ENCODE measurements around the gene SPOCD1. TPM values are rescaled to one million over a fixed set of nuclear protein-coding genes. Genes with fewer than 3 reads are reported as not detected.

The SPOCD1 gene
- total RNA-seq, 1 donor: under 0.01 TPM

DNA sequence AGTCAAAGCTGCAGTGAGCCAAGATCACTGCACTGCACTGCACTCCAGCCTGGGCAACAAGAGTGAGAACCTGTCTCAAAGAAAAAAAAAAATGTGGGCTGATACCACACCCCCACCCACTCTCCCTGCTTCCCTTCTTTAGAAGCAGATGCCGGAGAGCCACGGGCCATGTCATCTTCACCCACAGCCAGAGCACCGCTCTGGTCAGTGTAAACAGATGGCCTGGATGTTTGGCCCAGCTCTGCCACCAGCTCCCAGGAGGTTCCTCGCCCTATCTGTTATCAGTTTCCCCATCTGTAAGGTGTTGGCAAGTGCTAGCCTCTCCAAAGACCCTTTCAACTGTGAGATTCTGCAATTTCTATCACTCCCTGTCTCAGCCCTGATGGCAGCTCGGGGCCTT lies 39.8 kb downstream of the SPOCD1 start:
- DNase-seq (ENCODE audit: low read depth in 2 of 3, low spot score in 2 of 3): no peak

DNA sequence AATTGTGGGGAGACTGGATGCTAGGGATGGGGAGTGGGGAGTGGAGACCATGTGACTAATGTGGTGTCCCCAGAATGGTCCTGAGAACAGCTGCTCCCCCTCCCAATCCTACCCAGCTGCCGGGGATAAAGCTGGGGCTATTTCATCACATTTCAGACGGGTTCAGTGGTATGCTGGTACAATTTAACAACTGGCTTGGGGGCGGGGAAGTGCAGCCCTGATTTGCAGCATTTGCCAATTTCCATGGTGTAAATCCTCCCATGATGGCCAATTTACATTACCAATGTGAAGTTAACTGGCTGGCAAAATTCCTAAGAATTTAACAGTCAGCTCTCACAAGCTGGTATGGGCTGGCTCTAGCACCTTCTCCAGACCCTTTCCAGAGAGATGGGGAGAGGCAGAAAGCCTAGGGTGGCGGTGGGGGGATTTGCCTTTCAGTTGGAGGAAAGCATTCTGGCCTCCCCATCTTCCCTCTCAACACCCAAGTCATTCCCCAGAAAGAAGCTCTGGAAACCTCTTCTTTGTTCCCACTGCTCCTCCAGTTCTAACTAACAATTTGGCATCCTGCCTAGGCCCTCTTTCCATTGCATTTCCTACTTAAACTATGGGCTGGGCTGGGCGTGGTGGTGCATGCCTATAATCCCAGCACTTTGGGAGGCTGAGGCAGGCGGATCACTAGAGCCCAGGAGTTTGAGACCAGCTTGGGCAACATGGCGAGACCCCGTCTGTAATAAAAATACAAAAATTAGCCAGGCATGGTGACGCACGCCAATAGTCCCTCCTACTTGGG lies 40.4 kb downstream of the SPOCD1 start:
- DNase-seq (ENCODE audit: low read depth in 2 of 3, low spot score in 2 of 3): no peak

DNA sequence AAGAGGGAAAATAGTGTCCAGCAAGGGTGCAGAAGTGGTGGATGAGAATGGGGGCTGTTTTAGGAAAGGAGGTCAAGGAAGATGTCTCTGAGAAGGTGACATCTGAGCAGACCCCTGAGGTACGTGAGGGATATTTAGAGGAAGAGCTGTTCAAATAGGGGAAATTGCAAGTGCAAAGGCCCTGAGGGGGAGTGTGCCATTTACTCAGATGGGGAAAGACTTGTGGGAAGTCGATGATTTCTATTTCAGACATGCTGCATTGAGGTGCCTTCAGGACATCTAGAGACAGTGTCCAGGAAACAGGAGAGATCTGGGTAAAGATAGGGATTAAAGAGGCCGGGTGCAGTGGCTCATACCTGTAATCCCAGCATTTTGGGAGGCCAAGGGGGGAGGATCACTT lies 41.3 kb downstream of the SPOCD1 start:
- DNase-seq (ENCODE audit: low read depth in 2 of 3, low spot score in 2 of 3): no peak

DNA sequence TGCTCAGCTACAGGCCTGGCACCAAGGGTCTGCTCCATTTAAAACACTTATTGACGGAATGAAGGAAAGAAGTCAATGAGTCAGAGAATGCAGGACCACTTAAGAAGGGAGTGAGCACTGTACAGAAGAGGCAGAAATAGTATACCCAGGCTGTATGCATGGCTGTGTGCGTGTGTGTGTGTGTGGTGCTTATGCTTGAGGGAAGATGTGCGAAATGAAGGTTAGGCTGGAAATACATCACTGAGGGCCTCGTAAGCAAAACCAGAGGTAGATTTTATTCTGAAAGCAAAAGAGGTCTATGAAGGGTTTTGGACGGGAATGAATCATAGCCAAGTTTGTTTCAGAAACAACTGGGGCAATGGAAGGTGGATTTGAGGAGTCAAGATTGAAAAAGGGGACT lies 42.0 kb downstream of the SPOCD1 start:
- DNase-seq (ENCODE audit: low read depth in 2 of 3, low spot score in 2 of 3): no peak

DNA sequence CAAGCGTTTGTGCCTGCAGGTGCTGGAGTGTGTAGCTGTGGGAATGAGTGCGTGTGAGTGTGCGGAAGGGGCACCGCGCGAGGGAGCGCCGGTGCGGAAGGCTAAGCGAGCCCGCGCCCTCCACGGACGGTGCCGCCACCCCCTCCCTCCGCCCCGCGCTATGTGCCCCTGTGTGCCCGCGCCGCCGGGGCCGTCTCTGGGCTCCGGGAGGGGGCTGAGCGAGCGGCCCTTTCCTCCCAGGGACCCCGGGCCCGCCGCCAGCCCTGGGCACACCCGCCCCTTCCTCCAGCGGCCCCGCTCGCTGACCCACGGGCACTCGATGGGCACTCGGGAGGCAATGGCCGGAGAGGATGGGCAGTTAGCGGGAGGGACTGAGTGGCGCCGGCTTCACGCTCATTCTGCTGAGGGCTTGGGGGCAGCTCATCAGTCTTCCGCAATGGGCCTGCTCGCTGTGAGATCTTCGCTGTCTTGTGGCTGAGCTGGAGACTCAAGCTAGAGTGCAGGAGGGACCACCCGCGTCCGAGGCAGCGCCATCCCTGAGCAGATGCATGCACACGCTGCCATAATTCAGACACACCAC lies 43.1 kb downstream of the SPOCD1 start:
- DNase-seq (ENCODE audit: low read depth in 2 of 3, low spot score in 2 of 3): no peak

DNA sequence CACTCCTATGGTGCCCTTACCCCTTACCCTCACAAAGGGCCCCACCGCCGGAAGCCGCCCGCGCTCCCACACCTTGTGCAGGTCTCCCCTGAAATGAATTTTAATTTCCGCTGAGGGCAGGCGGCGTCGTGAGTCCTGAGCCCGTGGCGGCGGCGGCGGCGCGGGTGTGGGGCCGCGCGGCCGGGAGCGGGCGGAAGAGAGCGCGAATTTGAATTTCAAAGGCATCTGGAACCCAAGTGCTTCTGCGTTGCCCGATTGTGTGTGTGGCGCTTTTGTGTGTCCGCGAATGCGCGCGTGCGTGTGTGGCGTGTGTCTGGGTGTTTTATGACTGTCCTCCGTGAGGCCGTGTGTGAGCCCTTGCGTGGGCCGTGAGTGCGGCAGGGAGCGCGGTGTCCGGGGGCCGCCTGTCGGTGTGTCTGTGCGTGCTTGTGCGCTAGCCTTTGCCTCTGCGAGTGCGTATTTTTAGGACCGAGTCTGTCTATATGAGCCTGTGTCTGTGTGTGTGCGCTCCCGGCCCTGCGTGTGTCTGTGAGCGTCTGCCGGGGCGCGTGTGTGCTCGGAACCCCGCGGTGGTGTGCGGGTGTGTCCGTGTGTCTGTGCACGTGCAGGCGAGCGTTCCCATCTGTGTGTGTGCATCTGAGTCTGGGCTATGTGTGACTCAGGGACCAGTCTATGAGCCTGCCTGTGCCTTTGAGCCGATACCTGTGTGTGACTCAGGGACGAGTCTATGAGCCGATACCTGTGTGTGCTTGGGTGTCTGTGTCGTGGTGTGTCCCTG lies 43.7 kb downstream of the SPOCD1 start:
- peak in 1 of 3 donors; percentile 42 for DNase-seq (ENCODE audit: low read depth in 2 of 3, low spot score in 2 of 3)

DNA sequence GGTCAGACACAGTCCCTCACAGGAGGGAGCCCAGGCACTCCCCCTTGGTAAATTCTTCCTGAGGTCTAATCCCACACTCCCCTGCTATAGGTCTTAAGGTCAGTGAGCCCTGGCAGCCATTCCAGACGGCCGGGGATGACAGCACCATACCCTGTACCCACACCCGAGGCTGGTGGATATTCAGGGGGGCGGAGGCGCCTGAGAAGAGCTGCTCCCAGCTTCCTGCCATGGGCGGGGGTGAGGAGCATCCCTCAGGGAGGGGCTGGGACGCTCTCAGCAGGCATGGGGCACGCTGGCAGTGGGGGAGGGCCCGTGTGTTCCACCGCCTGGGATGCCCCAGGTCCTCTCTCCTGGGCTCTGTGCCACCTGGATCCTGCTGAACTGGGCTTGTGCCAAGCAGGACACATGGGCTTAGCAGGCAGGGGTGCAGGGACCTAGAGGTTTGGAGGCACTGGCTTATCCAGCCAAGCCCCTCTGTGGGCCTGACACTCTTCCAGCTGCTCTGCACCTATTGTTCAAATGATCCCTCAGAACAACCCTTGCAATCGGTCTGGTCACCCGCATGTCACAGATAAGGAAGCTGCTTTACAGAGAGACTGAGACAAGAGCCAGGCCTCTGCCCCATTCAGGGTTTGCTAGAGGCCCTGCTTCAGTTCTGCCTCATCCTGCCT lies 46.0 kb downstream of the SPOCD1 start:
- no peak for DNase-seq (ENCODE audit: low read depth in 2 of 3, low spot score in 2 of 3)

DNA sequence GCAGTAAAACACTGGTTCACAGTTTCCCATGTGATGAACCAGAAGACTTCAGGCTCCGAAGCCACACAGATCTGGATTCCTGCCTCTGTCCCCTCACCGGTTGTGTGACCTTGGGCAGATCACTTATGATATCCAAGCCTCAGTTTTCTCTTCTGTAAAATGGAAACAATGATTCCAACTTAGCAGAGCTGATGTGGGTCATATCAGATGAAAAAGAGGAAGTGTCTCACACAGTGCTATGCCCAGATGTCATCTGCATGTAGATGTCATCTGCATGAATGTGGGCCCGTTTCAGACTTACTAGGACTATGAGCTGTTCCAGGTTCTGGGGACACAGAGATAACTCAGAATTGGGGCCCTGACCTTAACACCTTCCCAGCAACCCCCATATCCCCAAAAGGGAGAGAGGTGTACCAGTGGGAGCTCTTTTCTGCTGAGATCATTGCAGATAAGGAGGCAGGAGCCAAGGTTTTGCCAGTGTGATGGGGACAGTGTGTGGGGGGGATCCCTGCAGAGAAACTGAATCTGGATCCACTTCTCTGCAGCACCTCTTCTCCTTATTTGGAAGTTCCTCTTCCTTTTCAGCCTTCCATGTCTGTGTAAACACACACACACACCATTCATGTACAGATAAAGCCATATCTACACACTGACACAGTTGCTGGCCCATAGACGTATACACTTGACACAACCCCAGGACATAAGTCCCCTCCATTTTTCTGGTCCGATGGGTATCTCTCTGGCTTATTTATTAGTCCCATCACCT lies 46.7 kb downstream of the SPOCD1 start:
- DNase-seq (ENCODE audit: low read depth in 2 of 3, low spot score in 2 of 3): peak in 1 of 3 donors; percentile 43

DNA sequence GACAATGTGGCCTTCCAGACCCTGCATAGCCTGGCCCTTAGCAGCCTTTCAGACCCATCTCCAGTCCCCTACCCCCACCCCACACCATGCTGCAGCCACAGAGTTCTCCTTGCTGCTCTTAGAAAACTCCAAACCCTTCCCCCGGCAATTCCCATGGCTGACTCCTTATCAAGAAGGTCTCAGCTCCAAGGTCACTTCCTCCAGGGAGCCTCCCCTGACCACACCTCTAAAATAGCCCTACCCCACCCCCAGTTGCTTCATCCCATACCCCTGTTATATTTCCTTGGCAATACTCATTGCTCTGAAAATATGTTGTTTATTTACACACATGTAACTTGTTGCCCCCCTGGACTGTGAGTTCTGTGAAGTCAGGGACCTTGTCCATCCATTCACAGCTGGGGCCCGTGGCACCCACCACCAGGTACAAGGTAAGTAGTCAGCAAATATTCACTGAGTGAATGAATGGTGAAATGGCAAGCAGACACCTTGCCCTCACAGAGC lies 47.4 kb downstream of the SPOCD1 start:
- DNase-seq (ENCODE audit: low read depth in 2 of 3, low spot score in 2 of 3): no peak

DNA sequence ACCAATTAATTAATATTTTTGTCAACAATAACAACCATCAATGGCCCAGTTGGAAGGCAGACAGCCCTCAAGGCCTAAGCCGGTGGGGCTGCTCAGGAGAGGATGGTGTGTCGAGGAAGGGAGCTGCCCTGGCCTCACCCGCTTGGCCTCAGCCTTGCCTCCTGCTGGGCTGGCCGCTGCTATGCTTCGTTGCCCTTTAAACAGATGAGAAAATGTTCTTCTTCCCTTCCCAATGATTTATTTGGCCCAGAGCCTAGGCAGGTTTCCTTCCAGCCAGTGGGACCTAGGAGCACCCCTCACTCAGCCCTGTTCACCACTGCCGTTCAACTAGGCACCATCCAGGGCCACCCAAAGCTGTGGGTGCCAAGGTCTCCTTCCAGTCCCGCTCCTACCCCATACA lies 48.6 kb downstream of the SPOCD1 start:
- no peak for DNase-seq (ENCODE audit: low read depth in 2 of 3, low spot score in 2 of 3)

DNA sequence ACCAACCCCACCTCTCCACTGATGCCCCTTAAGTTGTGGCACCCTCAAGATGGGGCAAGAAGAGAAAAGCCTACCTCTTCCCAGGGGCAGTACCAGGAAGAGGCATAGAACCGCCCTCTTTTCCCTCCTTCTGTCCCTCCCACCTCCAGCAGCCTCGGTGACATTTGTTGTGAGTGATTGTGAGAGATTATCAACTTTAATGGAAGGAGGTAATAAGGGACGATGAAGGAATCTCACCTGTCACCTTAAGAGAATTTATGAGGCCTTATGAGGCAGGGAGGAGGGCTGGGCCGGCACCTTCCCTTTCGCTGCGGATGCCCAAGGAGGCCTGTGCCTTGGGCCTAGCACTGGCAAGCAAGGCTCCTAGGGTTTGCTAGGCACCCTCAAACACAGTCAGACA lies 50.3 kb downstream of the SPOCD1 start:
- DNase-seq (ENCODE audit: low read depth in 2 of 3, low spot score in 2 of 3): no peak

DNA sequence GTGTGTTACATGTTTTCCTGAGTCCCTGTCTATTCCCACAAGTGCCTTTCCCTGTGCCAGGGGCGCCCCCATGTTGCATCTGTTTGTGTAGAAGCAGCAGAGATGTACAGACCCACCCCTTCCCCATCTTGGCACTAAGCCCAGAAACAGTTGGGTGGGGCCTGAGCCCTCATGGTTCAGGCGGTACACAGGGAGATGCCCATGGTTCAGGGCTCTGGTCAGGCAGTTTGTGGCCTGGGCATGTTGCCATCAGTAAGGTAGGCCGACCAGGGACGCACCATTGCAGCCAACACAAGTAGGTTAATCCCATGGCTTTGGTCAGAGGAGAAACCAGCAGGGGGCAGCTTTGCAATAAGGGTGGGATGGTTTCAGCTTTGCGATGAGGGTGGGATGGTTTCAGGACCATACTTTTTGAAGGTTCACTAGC lies 50.8 kb downstream of the SPOCD1 start:
- peak in 1 of 3 donors; percentile 67 for DNase-seq (ENCODE audit: low read depth in 2 of 3, low spot score in 2 of 3)

DNA sequence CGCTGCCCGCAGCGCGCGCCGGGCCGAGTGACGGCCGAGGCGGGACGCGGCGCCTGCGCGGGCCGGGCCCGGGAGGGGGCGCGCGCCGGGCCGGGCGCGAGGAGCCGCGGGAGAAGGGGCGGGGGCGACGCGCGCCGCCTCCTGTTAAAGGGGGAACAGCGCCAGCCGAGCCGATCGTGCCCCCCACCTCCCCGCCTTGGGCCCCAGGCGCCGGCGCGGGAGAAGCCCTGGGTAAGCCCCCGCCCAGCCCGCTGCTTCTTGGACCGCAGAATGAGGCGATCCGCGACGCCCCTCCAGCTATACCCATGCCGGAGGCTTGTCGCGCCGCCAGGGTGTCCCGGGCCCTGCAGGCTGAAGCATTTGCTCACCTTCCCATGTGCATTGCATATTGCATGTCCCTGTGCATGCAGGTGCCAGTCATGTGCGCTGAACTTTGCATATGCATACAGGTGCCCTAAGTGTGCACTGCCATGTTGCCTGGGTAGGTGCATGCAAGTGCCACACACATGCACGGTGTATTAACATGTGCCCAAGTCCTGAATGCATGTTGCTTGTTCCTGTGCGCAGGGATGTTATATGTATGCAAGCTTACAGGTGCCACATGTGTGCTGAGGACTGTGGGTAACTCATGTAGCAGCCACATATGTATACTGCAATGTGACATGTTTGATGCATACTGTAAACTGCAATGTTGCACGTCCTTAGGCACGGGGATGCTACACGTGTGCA lies 51.3 kb downstream of the SPOCD1 start, which contains the start of gene ADGRB2:
Gene ADGRB2, minus strand, starts transcription at position 29 of the 729 bp plus-strand sequence. CDS start 7,119 bp downstream, outside the sequence.
- peak in 2 of 3 donors; percentile 58 to 63 for DNase-seq (ENCODE audit: low read depth in 2 of 3, low spot score in 2 of 3)

DNA sequence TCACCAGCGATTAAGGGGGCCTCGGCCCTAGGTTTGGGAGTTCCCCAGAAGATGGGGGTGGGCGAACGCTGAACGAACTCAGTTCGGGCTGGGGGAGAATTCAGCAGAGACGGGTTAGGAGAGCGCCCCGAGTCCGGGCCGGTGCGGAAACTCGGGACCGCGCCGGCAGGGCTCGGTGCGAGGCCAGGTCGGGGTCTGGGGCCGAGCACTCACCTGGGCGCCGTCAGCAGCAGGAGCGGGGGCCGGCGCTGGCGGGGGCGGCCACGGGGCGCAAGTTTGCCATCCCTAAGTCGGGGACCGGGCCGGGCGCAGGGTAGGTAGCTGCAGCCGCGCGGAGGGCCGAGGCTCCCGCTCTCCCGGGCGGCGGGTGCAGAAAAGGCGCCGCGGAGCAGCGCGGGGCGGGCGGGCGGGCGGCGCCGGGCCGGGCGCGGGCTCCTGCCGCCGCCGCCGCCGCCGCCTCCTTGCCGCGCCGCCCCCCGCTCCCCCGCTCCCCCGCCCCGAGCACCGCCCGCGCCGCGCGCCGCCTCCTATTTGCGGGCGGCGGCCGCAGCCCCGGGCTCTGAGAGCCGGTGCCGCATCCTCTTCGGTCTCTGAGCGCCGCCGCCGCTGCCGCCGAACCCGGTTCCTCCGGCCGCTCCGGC lies 52.0 kb downstream of the SPOCD1 start:
- no peak for DNase-seq (ENCODE audit: low read depth in 2 of 3, low spot score in 2 of 3)

DNA sequence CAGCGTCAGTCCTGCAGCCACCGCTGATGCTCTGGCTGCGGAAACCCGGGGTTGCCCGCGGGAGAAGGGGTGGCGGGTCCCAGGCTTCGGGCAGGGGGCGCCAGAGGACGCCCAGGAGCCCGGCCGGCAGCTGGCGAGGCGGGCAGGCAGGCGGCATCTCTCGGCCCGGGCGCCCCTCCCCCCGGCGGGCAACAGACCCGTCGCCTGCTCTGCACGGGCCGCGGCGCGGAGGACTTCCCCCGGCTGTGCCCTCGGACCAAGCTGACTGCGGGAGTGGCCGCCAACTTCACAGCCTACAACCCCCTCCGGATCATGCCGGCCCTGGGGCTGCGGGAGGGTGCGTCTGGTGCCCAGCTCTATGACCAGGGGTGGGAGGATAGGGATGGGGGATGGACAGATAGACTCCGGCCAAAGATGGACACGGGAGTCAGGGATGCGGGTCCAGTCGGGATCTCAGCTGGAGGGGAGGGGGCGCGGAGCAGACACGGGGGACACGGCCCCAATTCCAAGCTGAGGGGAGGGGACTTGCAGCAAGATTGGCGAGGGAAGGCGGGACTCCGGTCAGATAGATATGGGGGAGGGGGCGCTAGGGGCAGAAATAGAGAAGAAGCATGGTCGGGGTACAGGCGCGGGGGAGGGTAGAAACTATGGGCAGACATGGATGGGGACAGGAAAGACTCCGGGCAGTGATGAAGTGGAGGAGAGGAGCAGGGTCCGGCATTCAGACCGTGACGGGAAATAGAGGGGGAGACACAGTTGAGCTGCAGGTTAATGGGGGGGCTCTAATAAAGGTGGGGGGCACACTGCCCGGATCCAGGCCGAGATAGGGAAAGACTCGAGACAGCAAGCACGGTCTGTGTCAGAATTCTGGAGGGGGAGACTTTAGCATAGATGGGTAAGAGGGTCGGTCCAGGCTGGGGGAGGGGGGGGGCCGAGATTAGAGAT lies 52.8 kb downstream of the SPOCD1 start:
- peak; percentile 57 to 77 (median 76) for DNase-seq (ENCODE audit: low read depth in 2 of 3, low spot score in 2 of 3)

DNA sequence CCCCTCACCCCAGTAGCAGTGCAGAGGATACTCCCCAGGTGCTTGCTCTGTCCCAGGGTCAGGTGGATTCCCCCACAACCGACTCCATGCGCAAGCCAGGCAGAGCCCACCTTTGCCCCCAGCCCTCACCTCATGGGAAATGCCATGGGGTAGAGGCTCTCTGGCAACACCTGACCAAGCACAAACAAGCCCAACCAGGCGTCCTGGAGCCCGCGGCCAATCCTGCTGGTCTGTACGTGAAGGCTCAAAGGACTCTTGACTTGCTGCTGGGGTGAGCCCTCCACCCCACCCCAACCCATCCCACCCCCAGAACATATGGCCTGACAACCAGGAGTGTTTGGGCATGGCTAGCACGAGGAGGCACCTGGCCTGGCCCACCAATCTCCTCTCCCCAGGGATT lies 53.5 kb downstream of the SPOCD1 start:
- no peak for DNase-seq (ENCODE audit: low read depth in 2 of 3, low spot score in 2 of 3)

DNA sequence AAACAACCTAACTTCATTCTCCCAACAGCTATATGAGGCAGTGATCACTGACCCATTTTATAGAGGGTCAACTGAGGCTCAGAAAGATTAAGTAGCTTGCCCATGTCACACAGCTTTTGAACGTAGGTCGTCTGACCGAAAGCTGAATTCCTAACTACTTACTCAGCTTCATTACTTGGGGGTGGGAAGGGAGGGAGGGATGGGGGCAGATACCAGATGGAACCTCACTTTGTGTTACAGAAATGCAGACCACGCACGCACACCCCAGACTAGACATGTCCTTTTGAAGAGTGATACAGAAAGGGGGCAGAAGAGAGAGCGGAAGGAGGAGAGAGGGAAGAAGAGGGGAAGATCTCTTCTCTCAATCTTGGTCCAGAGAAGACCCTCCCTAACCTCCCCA lies 53.9 kb downstream of the SPOCD1 start:
- DNase-seq (ENCODE audit: low read depth in 2 of 3, low spot score in 2 of 3): no peak
